Heart right ventricle (tissue), 16 donors: ENCODE data around the gene BLVRB. TPM values are rescaled to one million over a fixed set of nuclear protein-coding genes. Genes with fewer than 3 reads are reported as not detected.

ENCODE experiments used
- ATAC-seq, 8 donors: fragments of 200-7000 bp; cut with Tn5 transposase; one replicate each; pipeline ENCODE4 v1.9.1; 2020; ENCODE audit warnings: mild to moderate bottlenecking in 8 of 8, moderate library complexity in 8 of 8, moderate number of reproducible peaks in 1 of 8
- DNase-seq, 2 donors: peaks; one replicate each; pipeline ENCODE4 v3.0.0-alpha.2; 2020
- H3K27ac ChIP-seq, 10 donors: fragments of 200-600 bp; sonication (generic) in 2 of 10; one replicate each; pipeline versions ENCODE4 v1.5.0 to v1.8.0; 2020 to 2022; ENCODE audit warnings: mild to moderate bottlenecking in 3 of 10
- H3K27me3 ChIP-seq, 7 donors: fragments of 200-600 bp; one replicate each; pipeline ENCODE4 v1.8.0; 2021 to 2022; ENCODE audit warnings: mild to moderate bottlenecking in 2 of 7
- H3K36me3 ChIP-seq, 9 donors: fragments of 200-600 bp; sonication (generic) in 1 of 9; one replicate each; pipeline versions ENCODE4 v1.5.0 to v1.8.0; 2020 to 2022; ENCODE audit warnings: mild to moderate bottlenecking in 2 of 9
- H3K4me1 ChIP-seq, 9 donors: fragments of 200-600 bp; sonication (generic) in 1 of 9; one replicate each; pipeline versions ENCODE4 v1.5.0 to v1.8.0; 2020 to 2022; ENCODE audit warnings: mild to moderate bottlenecking in 4 of 9
- H3K4me3 ChIP-seq, 10 donors: fragments of 200-600 bp; sonication (generic) in 2 of 10; one replicate each; pipeline versions ENCODE4 v1.5.0 to v1.8.0; 2020 to 2022; ENCODE audit warnings: mild to moderate bottlenecking in 7 of 10, moderate library complexity in 2 of 10
- H3K9me3 ChIP-seq, 11 donors: fragments of 200-600 bp in 10 of 11; sonication (generic) in 2 of 11; one replicate each; pipeline versions ENCODE4 v1.5.0 to v1.8.0; 2013 to 2022; ENCODE audit warnings: mild to moderate bottlenecking in 2 of 11, control low read depth in 1 of 11, moderate library complexity in 1 of 11
- CTCF ChIP-seq, 9 donors: fragments of 200-600 bp; sonication (generic) in 2 of 9; IDR thresholded peaks; one replicate each; pipeline versions ENCODE4 v1.5.0 to v1.8.0; 2021 to 2022; ENCODE audit warnings: antibody characterized with exemption in 9 of 9, mild to moderate bottlenecking in 5 of 9, moderate library complexity in 1 of 9
- WGBS, 2 donors: extraction: QIAGEN DNeasy Blood & Tissue Kit; methylation state at CpG; one replicate each; pipeline ENCODE4 v1.1.7; 2013; ENCODE audit warnings: inconsistent platforms in 1 of 2; 5-methylcytosine and 5-hydroxymethylcytosine counted together
- intact Hi-C, 10 donors: fragments of 100-400 bp; cut with DNase I; formaldehyde crosslinking; loops; one replicate each; pipeline versions ENCODE4 v1.11.1 to v1.14.2; 2022
- polyA plus RNA-seq, 2 donors: library from polyadenylated mRNA; stranded (reverse); fragments of 200-250 nt; gene quantifications; one replicate each; pipeline ENCODE4 v1.2.3, GENCODE V29; 2013
- total RNA-seq, 10 donors: library from RNA; stranded (reverse); fragmentation: NEBNext Ultra II Directional in 3 of 10; extraction: Animal tissue kit (Norgen Biotek cat#: 25700) in 3 of 10; gene quantifications; one replicate each; pipeline versions ENCODE4 v1.2.1 to v1.2.4, GENCODE V29; 2021 to 2023
- donor health status: Arrhythmogenic right ventricular cardiomyopathy.
- donor health status: ischemic (EF 13 %, LVEDD 7.1; RV severe dilation, severe dysfunction).
- donor health status: healthy with polysubstance abuse.
- donor health status: DM: no; HTN: yes; CAD: no.
- donor health status: DM: no; HTN: no; CAD: no.
- donor health status: ischemic (EF 25% LVEDD 6.9; RV normal size, moderate dysfunction).
- donor health status: ischemic (EF 25% LVEDD 5.7; RV mildly dilated, moderate dysfunction).
- donor health status: healthy.
- donor health status: DM: yes; HTN: yes; CAD: no.
- donor health status: Ischemic cardiomyopathy.
- donor health status: ischemic (EF 35%, LVEDD 5.7; RV mildly dilated, moderate dysfunction).
- donor health status: nonischemic (EF 11% LVEDD 7.7; RV severe dilation, severe dysfunction).
- donor health status: DM: yes; HTN: yes; CAD: no.
- donor health status: PGD.
- donor health status: ischemic (EF 29% LVEDD 5.4; RV normal size, mild dysfunction).
- donor health status: nonischemic (EF 23%, LVEDD 6.1; RV moderate dilation, normal function).

BLVRB gene
- total and polyA plus RNA-seq, 12 donors: 70.9 to 213 (median 95.1) TPM

GRCh38 chr19:40424637-40425449, 40.7 kb downstream of the BLVRB start:
- peak in 1 of 9 donors; percentile 76 for TF ChIP-seq CTCF (IDR thresholded peaks at IDR 0.05)
- H3K9me3 ChIP-seq: no peaks in the 10 kb centered on the region
- DNase-seq (no peak), ATAC-seq (peak in 3 of 8 donors; percentile 3 to 9 (median 4))
- intact Hi-C loops: loop anchor here in 4 of 10 donors (1.0 to 10.0 kb wide), 7 partner anchors 8 to 177 kb away; partner anchors contain the start of genes C19orf47 (in 3 of the 4), PLD3 (in 3 of the 4), LTBP4 (in 1 of the 4) and SERTAD3 (in 1 of the 4)
- H3K36me3 ChIP-seq: peaks cover 0 to 21% (median 12%) of the 10 kb centered on the region in 9 donors
- peak overlapping the region; percentile 66 to 91 (median 82) for H3K4me3 ChIP-seq
- H3K4me1 ChIP-seq: peaks cover 5 to 55% (median 43%) of the 10 kb centered on the region in 9 donors
- peak overlapping the region; percentile 93 to 100 (median 98) for H3K27ac ChIP-seq
- WGBS, 2 donors: 1% methylated on average over 27 to 28 of the region's 28 CpGs
- H3K27me3 ChIP-seq: no peaks in the 10 kb centered on the region

GRCh38 chr19:40423938-40424337, 41.6 kb downstream of the BLVRB start:
- intact Hi-C loops: loop anchor here in 4 of 10 donors (1.0 to 10.0 kb wide), 5 partner anchors 19 to 178 kb away; partner anchors contain the start of genes C19orf47 (in 3 of the 4), PLD3 (in 3 of the 4) and LTBP4 (in 1 of the 4)
- WGBS, 2 donors: 92 to 93% methylated on average over 6 of the region's 6 CpGs
- Histone ChIP-seq H3K27ac (peak overlapping the region in 8 of 10 donors; percentile 95 to 100 (median 98)), H3K4me1 (peaks cover 5 to 55% (median 43%) of the 10 kb centered on the region in 9 donors), H3K9me3 (no peaks in the 10 kb centered on the region), H3K4me3 (peak overlapping the region in 9 of 10 donors; percentile 66 to 91 (median 84)), H3K27me3 (no peaks in the 10 kb centered on the region), H3K36me3 (peaks cover 0 to 21% (median 12%) of the 10 kb centered on the region in 9 donors)
- TF ChIP-seq CTCF (IDR thresholded peaks at IDR 0.05): no peak
- no peak for DNase-seq
- no peak for ATAC-seq

GRCh38 chr19:40422748-40423566, 42.6 kb downstream of the BLVRB start:
- no peak for ATAC-seq
- no peaks in the 10 kb centered on the region for H3K9me3 ChIP-seq
- H3K4me1 ChIP-seq: peaks cover 5 to 55% (median 47%) of the 10 kb centered on the region in 9 donors
- intact Hi-C loops: loop anchor here in 3 of 10 donors (1.0 to 10.0 kb wide), 4 partner anchors 18 to 179 kb away; partner anchors contain the start of genes C19orf47 (in 2 of the 3), PLD3 (in 2 of the 3) and LTBP4 (in 1 of the 3)
- H3K27ac ChIP-seq: peak overlapping the region in 9 of 10 donors; percentile 3 to 100 (median 98)
- no peak overlapping the region for H3K4me3 ChIP-seq
- 85 to 87% methylated on average over 31 of the region's 31 CpGs for WGBS, 2 donors
- H3K36me3 ChIP-seq: peaks cover 0 to 21% (median 12%) of the 10 kb centered on the region in 9 donors
- no peak for TF ChIP-seq CTCF (IDR thresholded peaks at IDR 0.05)
- no peak for DNase-seq
- H3K27me3 ChIP-seq: no peaks in the 10 kb centered on the region
